NCI-H2107 (cell line): Measurements from ENCODE around the gene LHFPL2.

Experiments used
- DNase-seq: peaks from one replicate; lab custom pipeline; 2025; lab: John Stamatoyannopoulos, UW

LHFPL2 gene

GRCh38 chr5:78666041-78666444, 17.5 kb upstream of the LHFPL2 start:
- no peak for DNase-seq

- DNase-seq = no peak
These were observed 17.0 kb upstream of the LHFPL2 start for GRCh38 chr5:78665534-78665933.

- DNase-seq = no peak
These were observed 13.8 kb upstream of the LHFPL2 start for GRCh38 chr5:78662323-78662722.

GRCh38 chr5:78661691-78662090, 13.1 kb upstream of the LHFPL2 start:
- DNase-seq = no peak

GRCh38 chr5:78661044-78661443, 12.5 kb upstream of the LHFPL2 start:
- no peak for DNase-seq

- no peak for DNase-seq
These were observed 11.8 kb upstream of the LHFPL2 start for GRCh38 chr5:78660401-78660800.

- no peak for DNase-seq
These were observed 11.1 kb upstream of the LHFPL2 start for GRCh38 chr5:78659714-78660113.

- DNase-seq = no peak
These were observed 10.5 kb upstream of the LHFPL2 start for GRCh38 chr5:78659114-78659513.

GRCh38 chr5:78657201-78657600, 8.6 kb upstream of the LHFPL2 start:
- no peak for DNase-seq

- DNase-seq = no peak
These were observed 7.2 kb upstream of the LHFPL2 start for GRCh38 chr5:78655746-78656290.

- no peak for DNase-seq
These were observed 5.8 kb upstream of the LHFPL2 start for GRCh38 chr5:78654386-78654785.

GRCh38 chr5:78653681-78654366, 5.3 kb upstream of the LHFPL2 start:
- DNase-seq = no peak

- no peak for DNase-seq
These were observed 4.5 kb upstream of the LHFPL2 start for GRCh38 chr5:78653031-78653430.

GRCh38 chr5:78651468-78651867, 2.9 kb upstream of the LHFPL2 start:
- DNase-seq = no peak

GRCh38 chr5:78650531-78650930, 2.0 kb upstream of the LHFPL2 start:
- no peak for DNase-seq

GRCh38 chr5:78649861-78650496, 1.4 kb upstream of the LHFPL2 start:
- no peak for DNase-seq

GRCh38 chr5:78649211-78649695, 681 bp upstream of the LHFPL2 start:
- no peak for DNase-seq

GRCh38 chr5:78647838-78648358, 674 bp downstream of the LHFPL2 start:
- no peak for DNase-seq

GRCh38 chr5:78647351-78647818, 1.2 kb downstream of the LHFPL2 start:
- no peak for DNase-seq

- no peak for DNase-seq
These were observed 3.8 kb downstream of the LHFPL2 start for GRCh38 chr5:78644741-78645300.

GRCh38 chr5:78644129-78644528, 4.4 kb downstream of the LHFPL2 start:
- no peak for DNase-seq

- no peak for DNase-seq
These were observed 5.9 kb downstream of the LHFPL2 start for GRCh38 chr5:78642701-78643100.
